Liver (tissue), 9 donors: ENCODE results near the gene MEIS1. TPM values are rescaled to one million over a fixed set of nuclear protein-coding genes. Genes with fewer than 3 reads are reported as not detected.

ENCODE experiments used
- DNase-seq: peaks from one replicate; pipeline ENCODE4 v3.0.0-alpha.2; 2017; ENCODE audit warnings: low spot score
- H3K27ac ChIP-seq, 2 donors: one replicate each; pipeline ENCODE4 v1.7.0; 2013; ENCODE audit warnings: inconsistent platforms in 2 of 2, low read length in 2 of 2, control low read depth in 1 of 2, low read depth in 1 of 2, mild to moderate bottlenecking in 1 of 2
- H3K27me3 ChIP-seq, 4 donors: one replicate each; pipeline versions ENCODE4 v1.6.1 to v1.7.0; 2013; ENCODE audit warnings: low read length in 3 of 4, inconsistent platforms in 1 of 4, mild to moderate bottlenecking in 1 of 4, moderate library complexity in 1 of 4; ENCODE audit not compliant: control insufficient read depth in 4 of 4, insufficient read depth in 4 of 4
- H3K36me3 ChIP-seq, 4 donors: one replicate each; pipeline versions ENCODE4 v1.6.1 to v1.7.0; 2013; ENCODE audit warnings: low read length in 3 of 4, mild to moderate bottlenecking in 3 of 4, low read depth in 1 of 4, moderate library complexity in 1 of 4; ENCODE audit not compliant: control insufficient read depth in 4 of 4, insufficient read depth in 3 of 4
- H3K4me1 ChIP-seq, 4 donors: one replicate each; pipeline versions ENCODE4 v1.6.1 to v1.7.0; 2013; ENCODE audit warnings: low read length in 3 of 4, mild to moderate bottlenecking in 3 of 4, moderate library complexity in 1 of 4; ENCODE audit not compliant: control insufficient read depth in 4 of 4, insufficient read depth in 4 of 4
- H3K4me3 ChIP-seq, 3 donors: one replicate each; pipeline versions ENCODE4 v1.6.1 to v1.7.0; 2013; ENCODE audit warnings: low read length in 3 of 3, control low read depth in 1 of 3, low read depth in 1 of 3, mild to moderate bottlenecking in 1 of 3
- H3K9ac ChIP-seq, 2 donors: one replicate each; pipeline ENCODE4 v1.7.0; 2013; ENCODE audit warnings: low read length in 2 of 2, mild to moderate bottlenecking in 2 of 2, moderate library complexity in 2 of 2, control low read depth in 1 of 2, low read depth in 1 of 2
- H3K9me3 ChIP-seq, 4 donors: one replicate each; pipeline versions ENCODE4 v1.6.1 to v1.7.0; 2013; ENCODE audit warnings: low read length in 3 of 4; ENCODE audit not compliant: control insufficient read depth in 4 of 4
- ATF3 ChIP-seq: IDR thresholded peaks from 2 replicates; pipeline ENCODE4 v1.6.1; 2016; ENCODE audit warnings: antibody characterized with exemption
- CTCF ChIP-seq: fragments of 150-350 bp; IDR thresholded peaks from 2 replicates; pipeline ENCODE4 v1.5.1; 2017; ENCODE audit warnings: improper control_type of control experiment, low read depth, low read length; ENCODE audit not compliant: missing input control
- EGR1 ChIP-seq, 2 donors: IDR thresholded peaks; 2 replicates each; pipeline ENCODE4 v1.6.1; 2016 to 2018; ENCODE audit warnings: antibody characterized with exemption in 2 of 2, low read depth in 2 of 2
- FOXA1 ChIP-seq: IDR thresholded peaks from 2 replicates; pipeline ENCODE4 v1.6.1; 2016; ENCODE audit warnings: antibody characterized with exemption
- FOXA2 ChIP-seq: IDR thresholded peaks from 2 replicates; pipeline ENCODE4 v1.6.1; 2016; ENCODE audit warnings: antibody characterized with exemption
- GABPA ChIP-seq, 2 donors: IDR thresholded peaks in 1 of 2; conservative IDR thresholded peaks in 1 of 2; 2 replicates each; pipeline ENCODE4 v1.6.1; 2016; ENCODE audit warnings: antibody characterized with exemption in 2 of 2, mild to moderate bottlenecking in 1 of 2, moderate library complexity in 1 of 2
- HNF4A ChIP-seq, 2 donors: conservative IDR thresholded peaks; 2 replicates each; pipeline ENCODE4 v1.6.1; 2016; ENCODE audit warnings: antibody characterized with exemption in 2 of 2, mild to moderate bottlenecking in 2 of 2
- HNF4G ChIP-seq: IDR thresholded peaks from 2 replicates; pipeline ENCODE4 v1.6.1; 2016; ENCODE audit warnings: antibody characterized with exemption
- JUND ChIP-seq, 2 donors: IDR thresholded peaks; 2 replicates each; pipeline ENCODE4 v1.6.1; 2016; ENCODE audit warnings: antibody characterized with exemption in 2 of 2
- MAX ChIP-seq: IDR thresholded peaks from 2 replicates; pipeline ENCODE4 v1.6.1; 2016; ENCODE audit warnings: antibody characterized with exemption
- NR2F2 ChIP-seq: IDR thresholded peaks from 2 replicates; pipeline ENCODE4 v1.6.1; 2016; ENCODE audit warnings: antibody characterized with exemption
- RAD21 ChIP-seq, 2 donors: IDR thresholded peaks; 2 replicates each; pipeline ENCODE4 v1.6.1; 2016; ENCODE audit warnings: antibody characterized with exemption in 2 of 2, mild to moderate bottlenecking in 2 of 2
- REST ChIP-seq: IDR thresholded peaks from 2 replicates; pipeline ENCODE4 v1.6.1; 2016; ENCODE audit warnings: antibody characterized with exemption, mild to moderate bottlenecking
- RXRA ChIP-seq, 2 donors: IDR thresholded peaks; 2 replicates each; pipeline ENCODE4 v1.6.1; 2017 to 2018; ENCODE audit warnings: antibody characterized with exemption in 2 of 2, mild to moderate bottlenecking in 1 of 2
- SP1 ChIP-seq: IDR thresholded peaks from 2 replicates; pipeline ENCODE4 v1.6.1; 2018; ENCODE audit warnings: antibody characterized with exemption, mild to moderate bottlenecking
- TAF1 ChIP-seq: conservative IDR thresholded peaks from 2 replicates; pipeline ENCODE4 v1.6.1; 2016; ENCODE audit warnings: antibody characterized with exemption, mild to moderate bottlenecking
- YY1 ChIP-seq: IDR thresholded peaks from 2 replicates; pipeline ENCODE4 v1.6.1; 2016; ENCODE audit warnings: antibody characterized with exemption, mild to moderate bottlenecking
- ZBTB33 ChIP-seq: IDR thresholded peaks from 2 replicates; pipeline ENCODE4 v1.6.1; 2016; ENCODE audit warnings: antibody characterized with exemption
- WGBS: extraction: QIAGEN DNeasy Blood & Tissue Kit; methylation state at CpG from one replicate; pipeline ENCODE4 v1.1.7; 2013; 5-methylcytosine and 5-hydroxymethylcytosine counted together
- polyA plus RNA-seq, 2 donors: library from polyadenylated mRNA; stranded (reverse) in 1 of 2; unstranded in 1 of 2; fragments of 200-250 nt in 1 of 2; fragments of >200 nt in 1 of 2; fragmentation: Nextera tagmentation in 1 of 2; extraction: Ambion mirVana in 1 of 2; gene quantifications; one replicate each; pipeline versions ENCODE4 v1.2.1 to v1.2.3, GENCODE V29; 2013 to 2015
- total RNA-seq, 2 donors: library from RNA; depleted of rRNA; stranded (reverse); fragments of >200 nt; gene quantifications; one replicate each; pipeline ENCODE4 v1.2.3, GENCODE V29; 2014
- donor health status: healthy.
- donor health status: healthy.
- donor health status: healthy.
- donor health status: healthy.
- donor health status: healthy.

MEIS1 gene
- total and polyA plus RNA-seq, 4 donors = 1.6 to 8.6 (median 5.5) TPM

- Histone ChIP-seq H3K4me1 (peaks cover 0 to 4% (median 0%) of the 10 kb centered on the region in 4 donors), H3K36me3 (no peaks in the 10 kb centered on the region), H3K4me3 (no peak overlapping the region), H3K27me3 (peaks cover 0 to 4% (median 0%) of the 10 kb centered on the region in 4 donors), H3K9me3 (no peaks in the 10 kb centered on the region), H3K9ac (no peak overlapping the region), H3K27ac (no peak overlapping the region)
- DNase-seq = no peak
- 85% methylated on average over 1 of the region's 1 CpG for WGBS
- TF ChIP-seq GABPA (IDR thresholded peaks at IDR 0.05 in 1 of 2, conservative IDR thresholded peaks at IDR 0.05 in 1 of 2) (no peak), FOXA2 (no peak), HNF4A (conservative IDR thresholded peaks at IDR 0.05) (no peak), NR2F2 (no peak), SP1 (no peak), HNF4G (no peak), JUND (IDR thresholded peaks at IDR 0.05) (no peak), ATF3 (no peak), ZBTB33 (no peak), REST (no peak), TAF1 (no peak), RXRA (IDR thresholded peaks at IDR 0.05) (no peak), CTCF (no peak), FOXA1 (no peak), RAD21 (IDR thresholded peaks at IDR 0.05) (no peak), YY1 (no peak), EGR1 (IDR thresholded peaks at IDR 0.05; ENCODE audit: low read depth in 2 of 2) (no peak), MAX (no peak)
Measured at GRCh38 chr2:66412874-66413273, 22.1 kb upstream of the MEIS1 start.
